HEK293 (cell line): ENCODE data around the gene KCNJ14.

Experiments used
- CTCF ChIA-PET: fragments of 350-600 bp; formaldehyde crosslinking; extraction: SDS; loops from one replicate; lab custom pipeline; 2021; ENCODE audit warnings: antibody characterized with exemption; lab: Yijun Ruan, JAX
- POLR2A ChIA-PET: fragments of 300-600 bp; formaldehyde crosslinking; extraction: SDS; loops from one replicate; lab custom pipeline; 2020; ENCODE audit warnings: antibody characterized with exemption, inconsistent platforms; lab: Yijun Ruan, JAX
- H3K27ac ChIP-seq: fragments of 200-500 bp; sonication (Bioruptor generic); 2 replicates; pipeline ENCODE4 v1.5.1; 2014; ENCODE audit warnings: low read depth, low read length, control low read depth, inconsistent platforms; ENCODE audit errors: extremely low read depth
- H3K36me3 ChIP-seq, 2 experiments: fragments of 200-500 bp in 1 of 2; sonication (Bioruptor generic) in 1 of 2; 1 replicate in 1 of 2; 2 replicates in 1 of 2; pipeline ENCODE4 v1.5.1; 2014 to 2017; ENCODE audit warnings: inconsistent platforms in 2 of 2, low read length in 2 of 2; ENCODE audit not compliant: control insufficient read depth in 2 of 2, insufficient read depth in 1 of 2
- H3K4me1 ChIP-seq: fragments of 200-500 bp; sonication (Bioruptor generic); 2 replicates; pipeline ENCODE4 v1.5.1; 2014; ENCODE audit warnings: mild to moderate bottlenecking, low read length, inconsistent platforms; ENCODE audit not compliant: control insufficient read depth, insufficient read depth
- H3K4me3 ChIP-seq: 2 replicates; pipeline ENCODE4 v1.5.1; 2011; ENCODE audit warnings: low read depth, mild to moderate bottlenecking, control low read depth, low read length, moderate library complexity
- H3K9me3 ChIP-seq: fragments of 200-500 bp; sonication (Bioruptor generic); 2 replicates; pipeline ENCODE4 v1.5.1; 2014; ENCODE audit warnings: low read depth, low read length, inconsistent platforms; ENCODE audit not compliant: control insufficient read depth, insufficient read depth
- HOXA7 ChIP-seq: sonication (generic); formaldehyde crosslinking; IDR thresholded peaks from 2 replicates; pipeline ENCODE4 v1.8.1; 2022; ENCODE audit warnings: missing genetic modification reagents, borderline replicate concordance
- KLF1 ChIP-seq: fragments of 450-650 bp; formaldehyde crosslinking; IDR thresholded peaks from 2 replicates; pipeline ENCODE4 v1.5.1; 2016; ENCODE audit warnings: missing biosample characterization, missing genetic modification characterization
- KLF10 ChIP-seq: fragments of 450-650 bp; IDR thresholded peaks from 2 replicates; pipeline ENCODE4 v1.5.1; 2018; ENCODE audit warnings: missing biosample characterization, mild to moderate bottlenecking, missing genetic modification characterization
- PRDM10 ChIP-seq: fragments of 450-650 bp; formaldehyde crosslinking; IDR thresholded peaks from 2 replicates; pipeline ENCODE4 v1.5.1; 2016; ENCODE audit warnings: missing biosample characterization, missing genetic modification characterization
- YY1 ChIP-seq: fragments of 450-650 bp; formaldehyde crosslinking; IDR thresholded peaks from 2 replicates; pipeline ENCODE4 v1.5.1; 2018; ENCODE audit warnings: missing biosample characterization, missing genetic modification characterization
- ZNF148 ChIP-seq: fragments of 450-650 bp; formaldehyde crosslinking; IDR thresholded peaks from 2 replicates; pipeline ENCODE4 v1.5.0; 2017; ENCODE audit warnings: missing biosample characterization, missing genetic modification characterization, borderline replicate concordance
- ZNF239 ChIP-seq: fragments of 450-650 bp; formaldehyde crosslinking; IDR thresholded peaks from 2 replicates; pipeline ENCODE4 v1.5.1; 2016; ENCODE audit warnings: missing biosample characterization, missing genetic modification characterization
- ZNF404 ChIP-seq: fragments of 450-650 bp; formaldehyde crosslinking; IDR thresholded peaks from 2 replicates; pipeline ENCODE4 v1.5.1; 2017; ENCODE audit warnings: missing biosample characterization, missing genetic modification characterization
- ZNF423 ChIP-seq: fragments of 450-650 bp; formaldehyde crosslinking; IDR thresholded peaks from 2 replicates; pipeline ENCODE4 v1.5.1; 2016; ENCODE audit warnings: missing biosample characterization, missing genetic modification characterization
- ZNF449 ChIP-seq: fragments of 450-650 bp; formaldehyde crosslinking; IDR thresholded peaks from 2 replicates; pipeline ENCODE4 v1.5.1; 2017; ENCODE audit warnings: missing biosample characterization, mild to moderate bottlenecking, missing genetic modification characterization, moderate library complexity
- ZNF571 ChIP-seq: fragments of 450-650 bp; formaldehyde crosslinking; IDR thresholded peaks from 2 replicates; pipeline ENCODE4 v1.5.0; 2017; ENCODE audit warnings: missing biosample characterization, missing genetic modification characterization
- ZNF639 ChIP-seq: fragments of 450-650 bp; formaldehyde crosslinking; IDR thresholded peaks from 2 replicates; pipeline ENCODE4 v1.5.1; 2016; ENCODE audit warnings: missing biosample characterization, missing genetic modification characterization
- ZNF664 ChIP-seq: fragments of 450-650 bp; formaldehyde crosslinking; IDR thresholded peaks from 2 replicates; pipeline ENCODE4 v1.5.1; 2016; ENCODE audit warnings: missing biosample characterization, missing genetic modification characterization
- ZNF76 ChIP-seq: fragments of 450-650 bp; formaldehyde crosslinking; IDR thresholded peaks from 2 replicates; pipeline ENCODE4; 2016; ENCODE audit warnings: low read depth, missing biosample characterization, missing genetic modification characterization, borderline replicate concordance

The KCNJ14 gene

GRCh38 chr19:48455171-48455907 lies at the start of gene KCNJ14:
TSS of gene KCNJ14 (plus strand) at chr19:48455574. CDS start at chr19:48461725, 6,151 bp downstream.
- TF ChIP-seq ZNF639 (no peak), ZNF664 (no peak), KLF1 (peak; percentile 78), ZNF76 (tag by site-specific recombination) (no peak), YY1 (tag by site-specific recombination) (no peak)
- Histone ChIP-seq H3K9me3 (no peaks in the 10 kb centered on the region), H3K4me3 (no peak within 1 kb of the TSS), H3K36me3 (peaks cover 54 to 72% of the 10 kb centered on the region in 2 experiments; a peak in 2 of 3 replicates), H3K4me1 (no peaks in the 10 kb centered on the region), H3K27ac (no peak within 1 kb of the TSS)
- ChIA-PET POLR2A (interaction anchor here (0.5 kb wide), 1 partner anchor 24 kb away, joined by 5 read pairs; no protein-coding TSS in a partner anchor), CTCF (no interaction called here)

- Histone ChIP-seq H3K27ac (no peak overlapping the region), H3K4me3 (no peak overlapping the region), H3K4me1 (no peaks in the 10 kb centered on the region), H3K9me3 (no peaks in the 10 kb centered on the region), H3K36me3 (no peaks in the 10 kb centered on the region)
- ChIA-PET POLR2A (no interaction called here), CTCF (interaction anchor here (0.6 to 7.0 kb wide), 3 partner anchors 9 to 23 kb away, joined by 3 to 69 read pairs (median 4); partner anchors contain the start of gene KDELR1)
- TF ChIP-seq ZNF239 (tag by site-specific recombination) (no peak), ZNF148 (tag by site-specific recombination) (no peak), HOXA7 (CRISPR knock-in tag) (no peak), ZNF571 (tag by site-specific recombination) (no peak), ZNF449 (no peak), ZNF76 (tag by site-specific recombination) (no peak), PRDM10 (no peak), ZNF423 (no peak), ZNF404 (tag by site-specific recombination) (no peak), KLF10 (tag by site-specific recombination) (no peak)
These were observed 49.5 kb upstream of the KCNJ14 start for GRCh38 chr19:48405850-48406249.
